Measurements from ENCODE around the gene NPHP4. TPM values are rescaled to one million over a fixed set of nuclear protein-coding genes. Genes with fewer than 3 reads are reported as not detected.

NPHP4 gene
- total RNA-seq, 1 experiment from 2014 or later, result 20.0 TPM

- Histone ChIP-seq H3K9me2 (ENCODE audit: insufficient read depth) (no peaks in the 10 kb centered on the region), H3K4me1 (ENCODE audit: control insufficient read depth in 1 of 2, insufficient read depth in 2 of 2, low read length in 2 of 2) (no peaks in the 10 kb centered on the region), H3K79me2 (ENCODE audit: insufficient read depth, low read length) (no peaks in the 10 kb centered on the region), H3K9me3 (ENCODE audit: control insufficient read depth in 1 of 2, insufficient read depth in 1 of 2, low read depth in 1 of 2, low read length in 2 of 2) (no peaks in the 10 kb centered on the region), H3K27ac (ENCODE audit: low read depth, low read length) (no peak overlapping the region), H3K36me3 (ENCODE audit: control insufficient read depth in 1 of 2, insufficient read depth in 2 of 2, low read length in 2 of 2) (peaks cover 0 to 2% of the 10 kb centered on the region in 2 experiments; a peak in 1 of 4 replicates), H3K4me3 (replicated peaks in 1 of 2; ENCODE audit: low read depth in 1 of 2, low read length in 2 of 2) (no peak overlapping the region), H4K20me1 (ENCODE audit: insufficient read depth) (no peaks in the 10 kb centered on the region), H2AFZ (ENCODE audit: low read depth, low read length, poor library complexity, severe bottlenecking) (no peak overlapping the region), H3K9ac (ENCODE audit: low read length) (no peak overlapping the region), H3K4me2 (ENCODE audit: low read length) (no peak overlapping the region), H3K27me3 (ENCODE audit: insufficient read depth, low read length) (no peaks in the 10 kb centered on the region)
- ChIA-PET POLR2A (no interaction called here), RAD21 (ENCODE audit: low non-redundant PET in 1 of 2, low total read pairs in 2 of 2, uncharacterized antibody in 2 of 2, unreplicated experiment in 2 of 2) (no interaction called here), CTCF (no interaction called here)
- ATAC-seq (no peak), DNase-seq (ENCODE audit: low read depth, low spot score) (no peak)
- intact Hi-C loops (cut with micrococcal nuclease), result no loop called here
- BruUV-seq (replicated peaks), result no TSS peak
- TF ChIP-seq ELF1 (IDR thresholded peaks at IDR 0.05; ENCODE audit: borderline replicate concordance, low read depth) (no peak), MAX (IDR thresholded peaks at IDR 0.05) (no peak), SP1 (IDR thresholded peaks at IDR 0.05; ENCODE audit: low read depth) (no peak), CBX3 (IDR thresholded peaks at IDR 0.05; ENCODE audit: low read depth) (no peak), ATF3 (IDR thresholded peaks at IDR 0.05) (no peak), POLR2AphosphoS5 (IDR thresholded peaks at IDR 0.05; ENCODE audit: low read depth, low read length) (no peak), EZH2 (IDR thresholded peaks at IDR 0.05) (no peak), ZBTB33 (IDR thresholded peaks at IDR 0.05; ENCODE audit: extremely low read depth, insufficient replicate concordance, low read length) (no peak), ZNF274 (IDR thresholded peaks at IDR 0.05; ENCODE audit: low read depth, low read length) (no peak), ZFX (IDR thresholded peaks at IDR 0.05) (no peak), SIN3A (IDR thresholded peaks at IDR 0.05; ENCODE audit: low read depth) (no peak), REST (IDR thresholded peaks at IDR 0.05; ENCODE audit: low read depth) (no peak), FOSL1 (IDR thresholded peaks at IDR 0.05; ENCODE audit: low read depth) (no peak), CEBPB (IDR thresholded peaks at IDR 0.05; ENCODE audit: low read depth) (no peak), JUND (IDR thresholded peaks at IDR 0.05) (no peak), YY1 (IDR thresholded peaks at IDR 0.05; ENCODE audit: extremely low read depth, insufficient replicate concordance, low read depth, low read length) (no peak), CTCF (IDR thresholded peaks at IDR 0.05 in 2 of 3, conservative IDR thresholded peaks at IDR 0.05 in 1 of 3; ENCODE audit: borderline replicate concordance in 1 of 3, insufficient read depth in 1 of 3, low read depth in 2 of 3, low read length in 2 of 3) (no peak), EGR1 (IDR thresholded peaks at IDR 0.05; ENCODE audit: low read depth) (no peak), EZH2phosphoT487 (IDR thresholded peaks at IDR 0.05; ENCODE audit: borderline replicate concordance) (no peak), SRF (IDR thresholded peaks at IDR 0.05; ENCODE audit: low read depth) (no peak)
These were observed 56.1 kb downstream of the NPHP4 start for GRCh38 chr1:5936126-5936525.
